Measurements from ENCODE around the gene SERPINE2.

Gene SERPINE2

DNA sequence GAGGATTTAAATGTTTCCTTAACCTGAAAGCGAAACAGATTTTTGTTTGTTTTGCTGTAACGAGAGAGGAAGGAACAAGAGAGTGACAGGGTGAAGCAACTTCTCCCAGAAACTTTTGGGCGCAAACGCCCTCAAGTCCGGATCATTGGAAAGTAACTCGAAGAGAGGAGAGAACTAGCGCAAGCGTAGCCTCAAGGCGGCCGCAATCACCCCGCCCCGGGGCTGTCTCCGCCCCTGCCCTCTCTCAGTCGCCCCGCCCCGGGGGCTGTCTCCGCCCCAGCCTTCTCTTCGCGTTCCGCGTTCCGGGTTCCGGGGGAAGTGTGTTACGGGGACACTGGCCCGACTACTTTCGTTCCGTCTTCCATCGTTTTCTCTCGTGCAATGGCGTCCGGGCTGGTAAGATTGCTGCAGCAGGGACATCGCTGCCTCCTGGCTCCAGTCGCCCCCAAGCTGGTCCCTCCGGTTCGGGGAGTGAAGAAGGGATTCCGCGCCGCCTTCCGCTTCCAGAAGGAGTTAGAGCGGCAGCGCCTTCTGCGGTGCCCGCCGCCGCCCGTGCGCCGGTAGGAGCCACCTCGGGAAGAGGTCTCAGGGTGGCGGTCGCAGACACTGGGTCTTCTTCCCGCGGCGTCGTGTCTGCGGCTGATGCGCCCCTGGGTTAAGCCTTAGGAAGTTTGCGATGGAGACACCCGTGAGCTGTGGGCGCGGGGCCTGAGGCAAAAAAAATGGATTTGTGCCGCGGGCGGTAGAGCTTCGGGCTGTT, 81.8 kb downstream of the SERPINE2 start, which contains the start of gene MRPL44:
Gene MRPL44, plus strand, starts transcription at position 372 of the 760 bp plus-strand sequence. Its CDS starts 10 bp downstream, at position 382.
- peak; percentile 95 for DNase-seq

DNA sequence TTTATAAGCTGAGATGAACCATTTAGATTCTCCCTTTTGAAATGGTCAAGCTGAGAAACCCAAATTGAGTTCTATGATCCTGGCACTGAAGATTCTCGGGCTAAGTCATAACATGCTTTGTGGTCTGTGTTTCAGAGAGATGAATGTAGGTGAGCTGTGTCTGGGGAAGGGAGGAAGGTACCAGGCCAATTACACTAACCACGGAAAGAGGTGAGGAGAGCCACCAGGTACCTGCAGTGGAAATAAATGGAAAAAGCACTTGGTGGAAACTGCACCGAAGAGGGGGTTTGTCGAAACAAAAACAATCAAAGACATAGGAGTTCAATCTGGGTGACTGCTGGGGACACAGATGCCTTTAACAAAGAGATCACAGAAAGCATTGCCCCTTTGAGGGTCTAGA, 82.8 kb downstream of the SERPINE2 start:
- DNase-seq: no peak
- Histone ChIP-seq H3K36me3 (peaks cover 28% of the 10 kb centered on the region), H3K27me3 (ENCODE audit: insufficient read depth, low read depth, severe bottlenecking) (no peaks in the 10 kb centered on the region), H3K27ac (no peak overlapping the region), H3K9me3 (ENCODE audit: severe bottlenecking) (no peaks in the 10 kb centered on the region), H3K4me3 (ENCODE audit: low read depth, low read length) (no peak overlapping the region)
- TF ChIP-seq, protein P1, sequence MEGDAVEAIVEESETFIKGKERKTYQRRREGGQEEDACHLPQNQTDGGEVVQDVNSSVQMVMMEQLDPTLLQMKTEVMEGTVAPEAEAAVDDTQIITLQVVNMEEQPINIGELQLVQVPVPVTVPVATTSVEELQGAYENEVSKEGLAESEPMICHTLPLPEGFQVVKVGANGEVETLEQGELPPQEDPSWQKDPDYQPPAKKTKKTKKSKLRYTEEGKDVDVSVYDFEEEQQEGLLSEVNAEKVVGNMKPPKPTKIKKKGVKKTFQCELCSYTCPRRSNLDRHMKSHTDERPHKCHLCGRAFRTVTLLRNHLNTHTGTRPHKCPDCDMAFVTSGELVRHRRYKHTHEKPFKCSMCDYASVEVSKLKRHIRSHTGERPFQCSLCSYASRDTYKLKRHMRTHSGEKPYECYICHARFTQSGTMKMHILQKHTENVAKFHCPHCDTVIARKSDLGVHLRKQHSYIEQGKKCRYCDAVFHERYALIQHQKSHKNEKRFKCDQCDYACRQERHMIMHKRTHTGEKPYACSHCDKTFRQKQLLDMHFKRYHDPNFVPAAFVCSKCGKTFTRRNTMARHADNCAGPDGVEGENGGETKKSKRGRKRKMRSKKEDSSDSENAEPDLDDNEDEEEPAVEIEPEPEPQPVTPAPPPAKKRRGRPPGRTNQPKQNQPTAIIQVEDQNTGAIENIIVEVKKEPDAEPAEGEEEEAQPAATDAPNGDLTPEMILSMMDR (IDR thresholded peaks at IDR 0.05; ENCODE audit: low read depth, low read length): no peak

More for the DNA sequence above, 81.8 kb downstream of the SERPINE2 start, which contains the start of gene MRPL44:
- Histone ChIP-seq H3K4me3 (ENCODE audit: low read depth, low read length) (peak within 1 kb of the TSS; percentile 97), H3K27ac (peak within 1 kb of the TSS; percentile 91), H3K36me3 (peaks cover 37% of the 10 kb centered on the region), H3K27me3 (ENCODE audit: insufficient read depth, low read depth, severe bottlenecking) (no peaks in the 10 kb centered on the region), H3K9me3 (ENCODE audit: severe bottlenecking) (no peaks in the 10 kb centered on the region)
- TF ChIP-seq, protein P1 (IDR thresholded peaks at IDR 0.05; ENCODE audit: low read depth, low read length): no peak

DNA sequence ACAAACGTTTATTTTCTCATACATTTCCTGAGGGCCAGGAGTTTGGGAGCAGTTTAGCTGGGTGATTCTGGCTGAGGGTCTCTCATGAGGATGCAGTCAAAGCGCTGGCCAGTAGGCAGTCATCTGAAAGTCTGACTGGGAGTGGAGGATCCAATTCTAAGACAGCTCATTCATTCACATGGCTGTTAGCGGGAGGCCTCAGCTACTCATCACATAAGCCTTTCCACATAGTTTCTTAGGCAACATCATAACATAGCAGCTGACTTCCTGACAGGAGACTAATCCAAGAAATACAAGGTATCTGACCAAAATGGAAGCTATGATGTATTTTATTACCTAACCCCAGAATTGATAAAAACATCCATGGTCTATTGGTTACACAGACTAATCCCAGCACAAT, 84.7 kb downstream of the SERPINE2 start:
- no peaks in the 10 kb centered on the region for H3K9me3 ChIP-seq (ENCODE audit: severe bottlenecking)
- no peak overlapping the region for H3K27ac ChIP-seq
- TF ChIP-seq, protein P1 (IDR thresholded peaks at IDR 0.05; ENCODE audit: low read depth, low read length): no peak
- H3K27me3 ChIP-seq (ENCODE audit: insufficient read depth, low read depth, severe bottlenecking): no peaks in the 10 kb centered on the region
- DNase-seq: no peak
- H3K36me3 ChIP-seq: peaks cover 11% of the 10 kb centered on the region
- H3K4me3 ChIP-seq (ENCODE audit: low read depth, low read length): no peak overlapping the region

DNA sequence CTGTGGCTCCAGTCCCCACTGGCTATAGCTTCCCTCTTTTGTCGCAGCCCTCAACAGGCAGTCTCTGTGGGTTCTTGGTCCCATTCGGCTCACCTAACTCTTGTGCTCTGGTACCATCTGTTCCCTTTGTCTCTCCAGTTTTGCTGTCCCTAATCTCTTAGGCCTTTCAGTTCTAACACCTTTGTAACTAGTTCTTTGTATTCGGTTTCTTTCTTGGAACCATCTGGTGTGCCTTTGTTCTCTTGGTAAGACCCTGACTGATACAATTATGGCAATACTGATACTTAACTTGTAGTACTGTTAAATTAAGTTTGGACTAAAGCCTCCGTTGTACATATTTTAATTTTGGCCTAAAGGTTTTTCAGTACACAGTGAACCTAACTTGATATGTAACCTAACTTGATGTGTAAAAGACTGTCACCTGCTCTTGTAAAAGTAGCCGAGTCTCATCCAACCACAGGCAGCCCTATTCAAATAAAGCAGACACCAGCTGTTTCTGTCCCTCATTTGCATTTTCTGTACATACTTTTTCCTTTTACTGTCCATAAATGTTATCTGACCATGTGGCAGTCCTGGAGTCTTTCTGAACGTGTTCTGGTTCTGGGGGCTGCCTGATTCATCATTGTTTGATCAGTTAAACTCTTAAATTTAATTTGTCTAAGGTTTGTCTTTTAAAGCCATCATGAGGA, 86.7 kb downstream of the SERPINE2 start:
- H3K9me3 ChIP-seq (ENCODE audit: severe bottlenecking): no peaks in the 10 kb centered on the region
- TF ChIP-seq, protein P1 (IDR thresholded peaks at IDR 0.05; ENCODE audit: low read depth, low read length): no peak
- no peaks in the 10 kb centered on the region for H3K27me3 ChIP-seq (ENCODE audit: insufficient read depth, low read depth, severe bottlenecking)
- H3K4me3 ChIP-seq (ENCODE audit: low read depth, low read length): no peak overlapping the region; the same call in 1 of the 2 replicates
- H3K36me3 ChIP-seq: peaks cover 1% of the 10 kb centered on the region
- peak; percentile 63 for DNase-seq
- peak overlapping the region; percentile 91 for H3K27ac ChIP-seq

DNA sequence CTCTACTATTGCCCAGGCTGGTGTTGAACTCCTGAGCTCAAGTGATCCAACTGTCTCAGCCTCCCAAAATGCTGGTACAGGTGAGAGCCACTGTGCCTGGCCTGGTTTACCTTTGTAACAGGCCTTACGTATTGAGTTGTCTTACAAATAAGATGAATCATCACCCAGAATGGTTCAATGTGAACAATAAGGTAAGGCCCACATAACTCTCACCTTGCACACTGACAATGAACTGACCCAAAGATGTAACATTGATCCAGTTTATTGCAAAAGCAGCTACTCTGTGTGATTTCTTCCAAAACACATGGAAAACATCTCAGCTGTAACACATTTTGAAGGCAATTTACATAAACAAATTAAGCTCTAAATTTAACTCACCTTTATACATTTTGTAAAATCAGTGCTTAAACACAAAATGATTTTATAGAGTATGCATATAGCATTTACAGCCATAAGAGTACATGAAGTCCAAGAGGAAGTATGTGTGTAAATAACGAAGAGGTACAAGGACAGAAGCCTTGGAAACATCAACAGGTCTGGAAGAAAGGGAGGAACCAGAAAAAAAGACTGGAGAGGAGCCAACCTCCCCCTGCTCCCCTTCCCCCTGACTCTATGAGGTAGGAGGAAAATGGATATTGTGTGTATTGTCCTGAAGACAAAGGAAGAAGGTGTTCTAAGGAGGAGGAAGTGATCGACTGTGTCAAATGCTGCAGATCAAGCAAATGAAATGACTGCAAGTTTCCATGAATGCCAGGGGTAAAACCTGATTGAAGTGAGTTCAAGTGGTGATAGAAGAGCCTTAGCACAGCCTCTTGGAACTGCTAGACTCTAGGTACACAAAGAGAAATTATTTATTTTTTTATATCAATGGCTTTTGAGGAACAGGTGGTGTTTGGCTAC, 88.4 kb downstream of the SERPINE2 start:
- no peak for DNase-seq
- H3K27ac ChIP-seq: peak overlapping the region; percentile 23; the same call in 1 of the 2 replicates

More for the DNA sequence above, 88.4 kb downstream of the SERPINE2 start:
- Histone ChIP-seq H3K27me3 (ENCODE audit: insufficient read depth, low read depth, severe bottlenecking) (no peaks in the 10 kb centered on the region), H3K9me3 (ENCODE audit: severe bottlenecking) (no peaks in the 10 kb centered on the region), H3K4me3 (ENCODE audit: low read depth, low read length) (no peak overlapping the region), H3K36me3 (no peaks in the 10 kb centered on the region)
- TF ChIP-seq, protein P1 (IDR thresholded peaks at IDR 0.05; ENCODE audit: low read depth, low read length): no peak
